ENCODE results near the gene BAZ2B. TPM values are rescaled to one million over a fixed set of nuclear protein-coding genes. Genes with fewer than 3 reads are reported as not detected.
"Not testable (repeated sequence)": the region's sequence is repeated elsewhere in the genome, so short reads cannot be mapped to it uniquely, and the experiment has no call there.

BAZ2B gene
- total and polyA plus RNA-seq, 2 of the 13 experiments (the other 11 are each of a cell fraction or from before 2014, with no cell fraction given): 14.0 to 15.1 TPM

- no peaks in the 10 kb centered on the region for H4K20me1 ChIP-seq (ENCODE audit: insufficient read depth, low read length)
- no peaks in the 10 kb centered on the region for H3K27me3 ChIP-seq (ENCODE audit: control insufficient read depth in 1 of 2, insufficient read depth in 2 of 2, low read length in 2 of 2)
- WGBS (ENCODE audit: low lambda C conversion rate): 97% methylated on average over 2 of the region's 2 CpGs
- H3K9ac ChIP-seq (ENCODE audit: insufficient read depth, low read depth, low read length): no peak overlapping the region
- TF ChIP-seq, protein P1, sequence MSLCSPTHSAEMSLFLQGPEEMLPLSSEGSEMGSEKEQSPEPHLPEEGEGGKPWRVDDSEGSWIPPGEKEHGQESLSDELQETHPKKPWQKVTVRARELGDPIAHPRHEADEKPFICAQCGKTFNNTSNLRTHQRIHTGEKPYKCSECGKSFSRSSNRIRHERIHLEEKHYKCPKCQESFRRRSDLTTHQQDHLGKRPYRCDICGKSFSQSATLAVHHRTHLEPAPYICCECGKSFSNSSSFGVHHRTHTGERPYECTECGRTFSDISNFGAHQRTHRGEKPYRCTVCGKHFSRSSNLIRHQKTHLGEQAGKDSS (CRISPR knock-in tag; IDR thresholded peaks at IDR 0.05; ENCODE audit: borderline replicate concordance, low read depth): no peak
- TF ChIP-seq HMGA1 (CRISPR knock-in tag; conservative IDR thresholded peaks at IDR 0.05) (no peak), ZBTB20 (CRISPR knock-in tag; IDR thresholded peaks at IDR 0.05; ENCODE audit: borderline replicate concordance, low read depth) (no peak), NFE2 (CRISPR knock-in tag; IDR thresholded peaks at IDR 0.05) (no peak), ZNF790 (CRISPR knock-in tag; IDR thresholded peaks at IDR 0.05; ENCODE audit: borderline replicate concordance) (no peak), KDM5A (IDR thresholded peaks at IDR 0.05; ENCODE audit: borderline replicate concordance, low read length) (no peak), MED1 (CRISPR knock-in tag; IDR thresholded peaks at IDR 0.05) (no peak), RFXAP (CRISPR knock-in tag; IDR thresholded peaks at IDR 0.05; ENCODE audit: borderline replicate concordance) (no peak), TBX2 (CRISPR knock-in tag; IDR thresholded peaks at IDR 0.05; ENCODE audit: borderline replicate concordance) (no peak), ZNF335 (CRISPR knock-in tag; IDR thresholded peaks at IDR 0.05) (no peak), ZNF570 (CRISPR knock-in tag; IDR thresholded peaks at IDR 0.05; ENCODE audit: borderline replicate concordance) (no peak), HMGXB3 (CRISPR knock-in tag; IDR thresholded peaks at IDR 0.05; ENCODE audit: borderline replicate concordance) (no peak), ZNF331 (CRISPR knock-in tag; IDR thresholded peaks at IDR 0.05) (no peak)
- H2AFZ ChIP-seq (ENCODE audit: low read length): no peak overlapping the region
- intact Hi-C loops (cut with micrococcal nuclease; ENCODE audit: unreplicated experiment): no loop called here
- ChIA-PET CTCF (ENCODE audit: low intra/inter-chr PET ratio, low total read pairs) (no interaction called here), POLR2A (no interaction called here)
- H3K4me1 ChIP-seq (ENCODE audit: insufficient read depth, low read length): no peaks in the 10 kb centered on the region
- no peak for ATAC-seq
- H3K9me3 ChIP-seq (ENCODE audit: low read length): no peaks in the 10 kb centered on the region
- no peak overlapping the region for H3K4me2 ChIP-seq (ENCODE audit: low read depth, low read length)
- no peak for DNase-seq (ENCODE audit: low spot score)
- H3K36me3 ChIP-seq (replicated peaks in 1 of 2; ENCODE audit: control insufficient read depth in 1 of 2, insufficient read depth in 2 of 2, low read length in 2 of 2): no peaks in the 10 kb centered on the region
- no TSS peak for BruUV-seq (replicated peaks)
- in situ Hi-C loops (cut with HindIII; ENCODE audit: extremely low pct_ligation_motif_present, low pct_unique_long_range_greater_than_20kb): no loop called here
- H3K79me2 ChIP-seq (ENCODE audit: insufficient read depth, low read length): no peaks in the 10 kb centered on the region
- no peak for FAIRE-seq
- H3K27ac ChIP-seq (ENCODE audit: extremely low read length, insufficient read depth, low read length): no peak overlapping the region
- H3K4me3 ChIP-seq (replicated peaks in 1 of 3; ENCODE audit: insufficient read depth in 1 of 3, low read depth in 2 of 3, low read length in 3 of 3): no peak overlapping the region
Observed at GRCh38 chr2:159633219-159633618, 16.9 kb upstream of the BAZ2B start.

GRCh38 chr2:159625628-159626027 lies 9.3 kb upstream of the BAZ2B start:
- H3K9ac ChIP-seq (ENCODE audit: insufficient read depth, low read depth, low read length); H4K20me1 ChIP-seq (ENCODE audit: insufficient read depth, low read length); H3K27ac ChIP-seq (ENCODE audit: extremely low read length, insufficient read depth, low read length); ATAC-seq; H3K27me3 ChIP-seq (ENCODE audit: control insufficient read depth in 1 of 2, insufficient read depth in 2 of 2, low read length in 2 of 2); H3K9me3 ChIP-seq (ENCODE audit: low read length); in situ Hi-C loops (cut with HindIII; ENCODE audit: extremely low pct_ligation_motif_present, low pct_unique_long_range_greater_than_20kb); BruUV-seq (replicated peaks); DNase-seq (ENCODE audit: low spot score); H3K4me3 ChIP-seq (replicated peaks in 1 of 3; ENCODE audit: insufficient read depth in 1 of 3, low read depth in 2 of 3, low read length in 3 of 3); CTCF ChIA-PET (ENCODE audit: low intra/inter-chr PET ratio, low total read pairs); H3K36me3 ChIP-seq (replicated peaks in 1 of 2; ENCODE audit: control insufficient read depth in 1 of 2, insufficient read depth in 2 of 2, low read length in 2 of 2); H3K79me2 ChIP-seq (ENCODE audit: insufficient read depth, low read length); H2AFZ ChIP-seq (ENCODE audit: low read length); FAIRE-seq; H3K4me2 ChIP-seq (ENCODE audit: low read depth, low read length); POLR2A ChIA-PET; intact Hi-C loops (cut with micrococcal nuclease; ENCODE audit: unreplicated experiment): not testable (repeated sequence)
- peaks cover 13% of the 10 kb centered on the region for H3K4me1 ChIP-seq (ENCODE audit: insufficient read depth, low read length)
- 62% methylated on average over 2 of the region's 2 CpGs for WGBS (ENCODE audit: low lambda C conversion rate)
